GM18519 (cell line): Measurements from ENCODE around the gene ACLY.
A peak's percentile ranks its signal among the peaks of the same experiment; 100 is the strongest.
"Not testable (repeated sequence)": the region's sequence is repeated elsewhere in the genome, so short reads cannot be mapped to it uniquely, and the experiment has no call there.

Experiments used
- ATAC-seq: cut with Tn5 transposase; IDR thresholded peaks from one replicate; pipeline ENCODE4 v1.9.1; 2021; ENCODE audit warnings: mild to moderate bottlenecking, moderate library complexity; ENCODE audit not compliant: unreplicated experiment, low FRiP score

The ACLY gene

GRCh38 chr17:41941168-41941567, 22.4 kb upstream of the ACLY start:
- no peak for ATAC-seq

- no peak for ATAC-seq
These were observed 20.9 kb upstream of the ACLY start for GRCh38 chr17:41939693-41940090.

DNA sequence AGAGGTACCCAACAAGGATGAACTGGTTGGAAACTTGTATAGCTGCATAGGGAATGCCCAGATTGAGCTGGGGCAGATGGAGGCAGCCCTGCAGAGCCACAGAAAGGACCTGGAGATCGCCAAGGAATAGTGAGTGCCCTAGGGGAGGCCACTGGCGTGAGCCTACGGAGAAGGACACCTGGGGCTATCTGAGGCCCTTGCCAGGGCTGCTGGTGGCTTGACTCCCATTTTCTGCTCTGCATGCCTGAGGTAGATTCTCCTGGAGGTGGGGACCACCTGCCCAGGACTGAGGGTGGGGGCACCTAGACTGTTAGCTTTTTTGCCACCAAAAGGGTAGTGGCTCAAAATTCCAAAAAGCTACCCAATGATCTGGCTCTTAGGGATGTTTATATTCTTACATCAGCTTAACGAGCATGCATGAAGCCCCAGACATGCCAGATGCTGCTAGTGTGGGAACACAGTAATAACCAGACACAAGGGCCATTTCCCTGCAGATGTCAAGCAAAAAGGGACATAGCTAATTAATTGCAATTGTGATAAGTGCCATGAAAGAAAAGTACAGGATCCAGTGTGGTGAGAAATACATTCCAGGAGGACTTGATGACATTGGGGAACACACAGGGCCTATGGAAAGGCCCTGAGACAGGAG, 20.4 kb upstream of the ACLY start:
- no peak for ATAC-seq

DNA sequence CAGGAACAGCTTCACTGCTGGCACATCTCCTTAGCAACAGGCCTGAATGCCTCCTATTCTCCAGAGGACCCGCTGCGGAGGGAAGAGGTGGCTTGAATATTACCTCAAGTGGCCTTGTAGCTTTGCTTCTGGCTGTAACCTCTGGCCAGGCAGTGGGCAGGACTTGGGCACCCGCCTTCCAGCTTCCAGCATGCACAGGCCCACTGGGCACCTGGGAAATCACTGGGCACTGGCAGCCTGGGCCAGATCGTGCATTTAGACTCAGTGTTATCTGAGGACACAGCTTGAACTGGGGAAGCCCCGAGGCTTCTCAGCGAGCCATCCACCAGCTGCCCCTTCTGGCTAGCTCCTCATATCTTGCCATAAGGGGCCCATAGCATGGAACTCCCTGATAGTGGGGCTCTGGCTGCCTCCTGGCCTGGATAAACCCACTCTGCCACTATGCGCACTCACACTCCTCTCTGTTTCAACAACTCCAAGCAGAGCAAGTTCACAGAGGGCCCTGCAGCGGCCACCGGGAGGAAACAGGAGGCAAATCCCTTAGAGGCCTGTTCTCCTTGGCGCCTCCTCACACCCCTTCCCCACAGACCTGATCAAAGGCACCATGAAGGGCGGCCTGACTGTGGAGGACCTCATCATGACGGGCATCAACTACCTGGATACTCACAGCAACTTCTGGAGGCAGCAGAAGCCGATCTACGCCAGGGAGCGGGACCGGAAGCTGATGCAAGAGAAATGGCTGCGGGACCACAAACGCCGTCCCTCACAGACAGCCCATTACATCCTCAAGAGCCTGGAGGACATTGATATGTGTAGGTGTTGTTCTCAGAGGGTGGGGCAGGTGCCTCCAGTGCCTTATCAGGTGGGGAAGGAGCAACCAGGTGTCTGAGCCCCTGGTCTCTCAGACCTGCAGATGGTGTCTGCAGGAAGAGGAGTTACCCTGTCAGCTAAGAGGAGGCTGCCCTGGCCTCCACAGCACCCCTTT, 19.5 kb upstream of the ACLY start:
- ATAC-seq, result no peak

- ATAC-seq, result no peak
These were observed 16.9 kb upstream of the ACLY start for GRCh38 chr17:41935641-41936040.

DNA sequence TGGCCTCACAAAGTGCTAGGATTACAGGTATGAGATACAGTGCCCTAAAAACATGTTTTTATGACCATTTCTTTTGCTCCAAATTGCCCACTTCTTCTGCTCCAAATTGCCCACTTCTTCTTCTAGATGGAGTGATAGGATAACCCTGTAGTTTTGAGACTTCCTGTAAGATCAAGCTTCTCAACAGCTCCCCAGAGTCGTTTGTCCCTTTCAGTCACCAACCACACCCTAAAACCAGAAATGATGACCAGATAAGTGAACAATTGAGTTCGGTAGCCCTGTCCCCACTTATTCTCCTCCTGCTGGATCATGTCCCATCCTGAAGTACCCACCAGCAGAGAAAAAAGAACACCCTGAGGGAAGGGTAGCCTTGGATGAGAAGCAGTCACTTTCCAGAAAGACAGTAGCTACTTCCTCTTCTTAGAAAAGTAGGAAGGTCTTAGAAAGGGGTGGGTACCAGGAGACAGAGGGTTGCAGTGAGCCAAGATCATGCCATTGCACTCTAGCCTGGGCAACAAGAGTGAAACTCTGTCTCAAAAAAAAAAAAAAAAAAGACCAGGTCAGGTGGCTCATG, 14.2 kb upstream of the ACLY start:
- no peak for ATAC-seq

DNA sequence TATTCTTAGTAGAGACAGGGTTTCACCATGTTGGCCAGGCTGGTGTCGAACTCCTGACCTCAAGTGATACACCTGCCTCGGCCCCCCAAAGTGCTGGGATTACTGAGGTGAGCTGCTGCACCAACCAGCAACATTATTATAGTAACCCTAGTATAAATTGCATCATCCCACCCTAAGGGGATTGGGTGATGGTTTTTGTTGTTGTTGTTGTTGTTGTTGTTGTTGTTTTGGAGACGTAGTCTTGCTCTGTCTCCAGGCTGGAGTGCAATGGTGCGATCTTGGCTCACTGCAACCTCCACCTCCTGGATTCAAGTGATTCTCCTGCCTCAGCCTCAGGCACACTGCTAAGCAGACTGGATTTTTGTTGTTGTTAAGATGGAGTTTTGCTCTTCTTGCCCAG, 13.0 kb upstream of the ACLY start:
- ATAC-seq, result not testable (repeated sequence)

DNA sequence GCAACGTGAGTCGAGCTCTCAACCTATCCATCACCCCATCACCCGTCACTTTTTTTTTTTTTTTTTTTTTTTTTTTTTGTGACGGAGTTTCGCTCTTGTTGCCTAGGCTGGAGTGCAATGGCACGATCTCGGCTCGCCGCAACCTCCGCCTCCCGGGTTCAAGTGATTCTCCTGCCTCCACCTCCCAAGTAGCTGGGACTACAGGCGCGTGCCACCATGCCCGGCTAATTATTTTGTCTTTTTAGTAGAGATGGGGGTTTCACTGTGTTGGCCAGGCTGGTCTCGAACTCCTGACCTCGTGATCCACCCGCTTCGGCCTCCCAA, 12.0 kb upstream of the ACLY start:
- not testable (repeated sequence) for ATAC-seq

- ATAC-seq, result peak; percentile 80
These were observed 11.5 kb upstream of the ACLY start, which contains the start of gene ODAD4 for GRCh38 chr17:41930009-41930832. ODAD4 (plus strand) TSS chr17:41930617; CDS start chr17:41930724, 107 bp downstream.

GRCh38 chr17:41928693-41929251, 10.0 kb upstream of the ACLY start:
- ATAC-seq, result no peak

DNA sequence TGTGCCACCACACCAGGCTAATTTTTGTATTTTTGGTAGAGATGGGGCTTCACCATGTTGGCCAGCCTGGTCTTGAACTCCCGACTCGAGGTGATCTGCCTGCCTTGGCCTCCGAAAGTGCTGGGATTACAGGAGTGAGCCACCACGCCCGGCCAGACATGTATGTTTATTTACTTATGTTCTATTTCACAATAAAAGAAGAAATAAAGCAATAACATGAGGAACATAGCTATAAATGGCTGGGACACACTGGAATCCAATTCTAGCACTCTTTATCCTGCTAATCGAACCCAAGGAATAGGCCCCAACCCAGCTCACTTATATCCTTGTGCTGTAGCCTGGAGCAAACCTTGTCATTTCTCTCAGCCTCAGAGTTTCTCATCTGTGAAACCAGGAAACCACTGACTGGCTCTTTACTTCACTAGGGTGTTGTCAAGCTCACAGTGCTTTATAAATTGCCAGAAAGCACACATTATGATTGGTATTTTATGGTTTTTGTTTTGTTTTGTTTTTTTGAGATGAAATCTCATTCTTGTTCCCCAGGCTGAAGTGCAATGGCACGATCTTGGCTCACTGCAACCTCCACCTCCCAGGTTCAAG, 7.3 kb upstream of the ACLY start:
- no peak for ATAC-seq

GRCh38 chr17:41920580-41920955, 1.8 kb upstream of the ACLY start:
- ATAC-seq, result no peak

- ATAC-seq, result no peak
These were observed 1.3 kb upstream of the ACLY start for GRCh38 chr17:41919840-41920579.

- no peak for ATAC-seq
These were observed 540 bp upstream of the ACLY start for GRCh38 chr17:41919165-41919817.

DNA sequence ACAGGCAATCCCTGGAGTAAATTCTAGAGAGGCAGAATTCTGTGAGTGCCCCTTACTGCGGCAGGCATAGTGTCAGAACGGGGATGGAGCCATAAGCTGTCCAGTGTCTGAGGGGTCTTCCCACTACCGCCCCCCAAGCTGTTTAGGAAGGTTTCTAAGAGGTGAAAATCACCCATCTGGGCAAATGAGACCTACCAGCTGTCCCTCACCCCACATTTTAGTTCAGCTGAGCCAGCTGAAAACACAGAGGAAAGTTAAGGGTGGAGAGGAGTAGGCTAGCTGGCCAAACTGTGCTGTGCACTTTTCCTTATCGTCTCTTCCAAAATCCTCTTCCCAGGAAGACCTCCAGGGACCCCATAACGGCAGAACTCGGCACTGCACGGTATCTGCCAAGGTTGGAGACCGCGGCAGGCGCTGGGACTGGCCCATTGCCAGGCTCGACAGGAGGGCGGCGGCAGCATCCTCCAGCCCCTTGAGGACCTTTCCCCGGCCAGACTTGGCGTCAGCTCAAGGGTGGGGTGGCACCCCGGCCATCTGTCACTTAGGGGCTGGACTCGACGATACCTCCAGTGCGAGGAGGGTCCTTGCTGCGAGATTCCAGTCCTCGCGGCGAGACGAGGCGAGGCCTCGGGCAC, 955 bp downstream of the ACLY start:
- no peak for ATAC-seq

- no peak for ATAC-seq
These were observed 1.6 kb downstream of the ACLY start for GRCh38 chr17:41917192-41917591.

GRCh38 chr17:41915566-41915965, 3.2 kb downstream of the ACLY start:
- no peak for ATAC-seq

DNA sequence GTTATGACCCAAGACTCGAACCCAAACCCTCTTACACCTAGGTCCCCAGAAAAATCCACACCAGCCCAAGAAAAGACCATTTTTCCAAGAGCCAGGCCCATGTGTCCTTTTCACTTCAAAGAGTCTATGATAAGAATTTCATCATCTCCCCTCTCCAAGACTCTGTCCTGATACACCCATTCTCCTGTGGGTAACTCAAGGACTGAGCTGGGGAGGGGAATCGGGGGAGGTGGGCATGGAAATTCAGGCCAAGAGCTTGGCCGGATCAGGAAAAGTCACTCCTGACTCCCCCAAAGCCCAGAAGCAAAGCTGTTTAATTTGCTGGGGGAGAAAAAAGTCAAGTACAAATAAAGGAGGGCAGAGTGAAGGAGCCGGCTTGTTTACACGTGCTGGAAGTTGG, 3.7 kb downstream of the ACLY start:
- no peak for ATAC-seq
